Measurements from ENCODE around the gene OPALIN. TPM values are rescaled to one million over a fixed set of nuclear protein-coding genes. Genes with fewer than 3 reads are reported as not detected.

Gene OPALIN
- total RNA-seq, 1 donor from 2014 or later = not detected

DNA sequence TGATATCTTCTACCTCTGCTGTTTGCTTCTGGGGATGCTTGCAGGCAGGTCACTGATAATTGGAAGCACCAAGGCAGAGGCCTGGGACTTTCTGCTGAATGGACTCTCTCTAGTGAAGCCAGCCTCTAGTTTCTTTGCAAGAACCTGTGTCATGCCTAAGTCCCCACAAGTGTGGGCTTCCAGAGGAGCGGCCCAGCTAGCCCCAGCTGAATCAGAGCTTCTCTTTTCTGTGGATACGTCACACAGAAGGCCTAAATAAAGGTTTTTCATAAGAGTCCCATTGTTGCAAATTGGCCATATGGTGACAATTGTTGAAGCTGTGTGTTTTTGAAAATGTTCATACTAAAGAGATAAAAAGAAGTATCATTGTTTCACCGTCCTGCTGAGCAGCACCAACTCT, 6.8 kb upstream of the OPALIN start:
- no peak for DNase-seq (ENCODE audit: low read depth)
- H3K27me3 ChIP-seq (ENCODE audit: control insufficient read depth, insufficient read depth, low read length) = no peaks in the 10 kb centered on the region
- TF ChIP-seq, protein P1, sequence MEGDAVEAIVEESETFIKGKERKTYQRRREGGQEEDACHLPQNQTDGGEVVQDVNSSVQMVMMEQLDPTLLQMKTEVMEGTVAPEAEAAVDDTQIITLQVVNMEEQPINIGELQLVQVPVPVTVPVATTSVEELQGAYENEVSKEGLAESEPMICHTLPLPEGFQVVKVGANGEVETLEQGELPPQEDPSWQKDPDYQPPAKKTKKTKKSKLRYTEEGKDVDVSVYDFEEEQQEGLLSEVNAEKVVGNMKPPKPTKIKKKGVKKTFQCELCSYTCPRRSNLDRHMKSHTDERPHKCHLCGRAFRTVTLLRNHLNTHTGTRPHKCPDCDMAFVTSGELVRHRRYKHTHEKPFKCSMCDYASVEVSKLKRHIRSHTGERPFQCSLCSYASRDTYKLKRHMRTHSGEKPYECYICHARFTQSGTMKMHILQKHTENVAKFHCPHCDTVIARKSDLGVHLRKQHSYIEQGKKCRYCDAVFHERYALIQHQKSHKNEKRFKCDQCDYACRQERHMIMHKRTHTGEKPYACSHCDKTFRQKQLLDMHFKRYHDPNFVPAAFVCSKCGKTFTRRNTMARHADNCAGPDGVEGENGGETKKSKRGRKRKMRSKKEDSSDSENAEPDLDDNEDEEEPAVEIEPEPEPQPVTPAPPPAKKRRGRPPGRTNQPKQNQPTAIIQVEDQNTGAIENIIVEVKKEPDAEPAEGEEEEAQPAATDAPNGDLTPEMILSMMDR (IDR thresholded peaks at IDR 0.05; ENCODE audit: insufficient read depth, low read length, poor library complexity, severe bottlenecking) = no peak

DNA sequence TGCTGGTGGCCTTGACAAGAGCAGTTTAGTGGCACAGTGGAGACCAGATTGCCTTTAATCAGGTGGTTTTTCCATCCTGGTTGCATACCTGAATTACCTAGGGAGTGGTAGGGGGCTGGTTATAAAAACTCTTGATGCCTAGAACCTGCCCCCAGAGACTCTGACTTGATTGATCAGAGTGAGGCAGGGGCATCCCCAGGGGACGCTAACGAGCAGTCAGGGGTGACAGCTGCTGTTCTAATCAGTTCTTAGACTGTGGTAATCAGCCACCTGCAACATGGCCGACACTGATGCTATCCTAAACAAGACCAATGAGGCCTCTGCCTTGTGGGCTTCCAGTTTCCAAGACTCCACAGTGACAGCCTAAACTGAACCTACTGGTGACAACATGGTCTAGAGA, 2.0 kb upstream of the OPALIN start:
- TF ChIP-seq, protein P1 (IDR thresholded peaks at IDR 0.05; ENCODE audit: insufficient read depth, low read length, poor library complexity, severe bottlenecking) = no peak
- peaks cover 7% of the 10 kb centered on the region for H3K27me3 ChIP-seq (ENCODE audit: control insufficient read depth, insufficient read depth, low read length)

More for the DNA sequence above, 6.8 kb upstream of the OPALIN start:
- Histone ChIP-seq H3K36me3 (ENCODE audit: control insufficient read depth, insufficient read depth, low read length) (no peaks in the 10 kb centered on the region), H3K4me3 (ENCODE audit: low read depth, low read length) (no peak overlapping the region)

DNA sequence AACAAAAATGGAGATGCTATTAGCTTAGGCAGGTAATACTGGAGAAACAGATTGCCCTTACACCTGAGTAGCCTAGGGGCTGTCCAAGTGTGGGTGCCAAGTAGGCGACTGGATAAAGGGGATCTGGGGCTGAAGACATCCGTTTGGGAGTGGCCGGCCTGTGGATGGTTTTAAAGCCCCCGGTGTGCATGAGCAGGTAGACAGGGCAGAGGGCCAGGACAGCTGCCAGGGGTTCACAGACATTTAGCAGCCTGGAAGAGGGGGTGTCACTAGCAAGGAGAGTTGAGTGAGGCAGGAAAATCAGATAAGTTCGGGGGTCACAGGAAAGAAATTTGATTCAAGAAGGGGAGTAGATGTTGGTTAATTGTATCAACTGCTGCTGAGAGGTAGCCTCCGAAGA, 1.5 kb upstream of the OPALIN start:
- H3K36me3 ChIP-seq (ENCODE audit: control insufficient read depth, insufficient read depth, low read length) = no peaks in the 10 kb centered on the region
- no peak for DNase-seq (ENCODE audit: low read depth)
- peaks cover 7% of the 10 kb centered on the region for H3K27me3 ChIP-seq (ENCODE audit: control insufficient read depth, insufficient read depth, low read length)
- H3K4me3 ChIP-seq (ENCODE audit: low read depth, low read length) = no peak overlapping the region
- TF ChIP-seq, protein P1 (IDR thresholded peaks at IDR 0.05; ENCODE audit: insufficient read depth, low read length, poor library complexity, severe bottlenecking) = no peak

More for the DNA sequence above, 2.0 kb upstream of the OPALIN start:
- Histone ChIP-seq H3K4me3 (ENCODE audit: low read depth, low read length) (no peak overlapping the region), H3K36me3 (ENCODE audit: control insufficient read depth, insufficient read depth, low read length) (no peaks in the 10 kb centered on the region)
- DNase-seq (ENCODE audit: low read depth) = no peak

DNA sequence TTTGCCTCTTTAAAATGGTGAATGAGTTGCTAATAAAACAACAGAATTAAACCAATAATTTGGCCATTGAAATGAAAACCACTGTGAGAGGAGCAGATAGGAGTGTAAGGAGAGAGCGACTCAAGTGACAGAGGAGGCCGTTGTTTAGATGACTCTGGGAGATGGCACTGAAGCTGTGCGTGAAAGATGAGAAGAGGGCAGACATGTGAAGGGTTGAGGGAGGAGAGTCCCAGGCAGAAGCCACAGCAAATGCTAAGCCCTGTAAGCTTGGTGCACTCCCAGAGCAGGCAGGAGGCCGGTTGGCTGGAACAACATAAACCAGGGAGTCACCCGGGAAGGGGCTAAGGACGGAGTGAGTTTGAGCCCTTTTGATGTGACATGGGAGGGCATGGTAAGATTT, 814 bp upstream of the OPALIN start:
- Histone ChIP-seq H3K4me3 (ENCODE audit: low read depth, low read length) (no peak overlapping the region), H3K27me3 (ENCODE audit: control insufficient read depth, insufficient read depth, low read length) (peaks cover 7% of the 10 kb centered on the region), H3K36me3 (ENCODE audit: control insufficient read depth, insufficient read depth, low read length) (no peaks in the 10 kb centered on the region)
- TF ChIP-seq, protein P1 (IDR thresholded peaks at IDR 0.05; ENCODE audit: insufficient read depth, low read length, poor library complexity, severe bottlenecking) = no peak
- no peak for DNase-seq (ENCODE audit: low read depth)

DNA sequence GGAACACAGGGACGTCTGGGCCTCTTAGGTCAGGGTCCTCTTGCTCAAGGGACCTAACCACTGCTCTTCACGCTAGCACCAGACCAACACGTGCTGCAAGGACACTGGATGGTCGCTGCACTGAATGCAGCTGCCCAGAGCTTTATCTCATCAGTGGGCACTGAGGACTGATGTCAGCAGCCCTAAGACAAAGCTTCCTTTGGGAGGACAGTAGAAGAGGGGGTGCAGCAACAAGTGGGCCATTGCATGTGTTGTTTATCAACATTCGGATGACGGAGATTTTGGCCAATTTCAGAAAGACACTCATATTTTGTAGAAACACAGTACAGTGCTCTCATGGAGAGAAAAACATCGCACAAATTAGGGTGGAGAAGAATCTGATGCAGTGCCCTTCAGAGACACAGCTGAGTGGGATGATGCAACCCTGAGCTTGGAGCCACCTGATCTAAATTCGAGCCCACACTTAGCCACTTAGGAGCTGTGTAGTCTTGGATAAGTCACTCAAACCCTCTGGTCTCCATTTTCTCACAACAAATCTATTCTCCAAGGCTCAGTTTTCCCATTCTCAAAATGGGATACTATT, 1.7 kb downstream of the OPALIN start:
- H3K27me3 ChIP-seq (ENCODE audit: control insufficient read depth, insufficient read depth, low read length) = peaks cover 7% of the 10 kb centered on the region
- no peak for DNase-seq (ENCODE audit: low read depth)
- no peak overlapping the region for H3K4me3 ChIP-seq (ENCODE audit: low read depth, low read length)
- TF ChIP-seq, protein P1 (IDR thresholded peaks at IDR 0.05; ENCODE audit: insufficient read depth, low read length, poor library complexity, severe bottlenecking) = no peak
- H3K36me3 ChIP-seq (ENCODE audit: control insufficient read depth, insufficient read depth, low read length) = no peaks in the 10 kb centered on the region

DNA sequence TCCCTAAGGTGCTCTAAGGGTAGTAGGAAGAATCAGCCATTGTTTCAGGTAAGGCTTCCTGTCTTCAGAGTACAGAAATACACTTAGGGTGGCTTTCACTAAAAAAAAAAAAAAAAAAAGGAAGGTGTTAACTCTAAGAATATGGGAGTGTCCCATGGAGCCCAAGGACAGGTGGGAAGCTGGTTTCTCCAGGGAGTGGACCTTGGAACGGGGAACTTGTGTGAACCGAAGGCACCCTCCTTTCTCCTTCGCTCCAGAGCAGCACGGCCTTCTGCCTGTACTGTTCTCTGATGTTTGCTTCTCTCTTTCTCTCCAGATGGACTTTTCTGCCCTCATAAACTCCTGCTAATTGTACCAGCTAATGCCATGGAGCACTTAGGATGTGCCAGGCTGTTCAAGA, 6.2 kb downstream of the OPALIN start:
- H3K27me3 ChIP-seq (ENCODE audit: control insufficient read depth, insufficient read depth, low read length) = peaks cover 3% of the 10 kb centered on the region
- no peak overlapping the region for H3K4me3 ChIP-seq (ENCODE audit: low read depth, low read length)
- DNase-seq (ENCODE audit: low read depth) = no peak
- no peaks in the 10 kb centered on the region for H3K36me3 ChIP-seq (ENCODE audit: control insufficient read depth, insufficient read depth, low read length)
- TF ChIP-seq, protein P1 (IDR thresholded peaks at IDR 0.05; ENCODE audit: insufficient read depth, low read length, poor library complexity, severe bottlenecking) = no peak

All from kidney epithelial cell (primary cell).